HG02678 (cell line): Measurements from ENCODE around the gene ZBTB20.

ENCODE experiments used
- ATAC-seq: cut with Tn5 transposase; IDR thresholded peaks from one replicate; pipeline ENCODE4 v1.9.1; 2021; ENCODE audit warnings: mild to moderate bottlenecking, moderate library complexity; ENCODE audit not compliant: unreplicated experiment

The ZBTB20 gene

DNA sequence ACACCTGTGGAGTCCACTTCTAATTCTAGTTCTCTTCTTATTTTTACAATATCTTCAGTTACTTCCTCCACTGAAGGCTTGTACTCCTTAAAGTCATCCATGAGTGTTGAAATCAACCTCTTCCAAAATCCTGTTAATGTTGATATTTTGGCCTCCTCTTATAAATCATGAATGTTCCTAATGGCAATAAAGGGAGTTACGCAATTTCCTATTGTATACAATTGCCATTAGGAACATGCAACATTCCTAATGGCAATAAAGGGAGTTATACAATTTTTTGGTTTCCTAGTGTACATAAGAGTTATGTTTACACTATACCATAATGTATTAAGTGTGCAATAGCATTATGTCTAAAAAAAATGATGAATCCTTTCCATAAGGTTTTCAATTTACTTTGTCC lies 862.4 kb downstream of the ZBTB20 start:
- ATAC-seq = no peak
